ENCODE data around the gene KIAA0319L. TPM values are rescaled to one million over a fixed set of nuclear protein-coding genes. Genes with fewer than 3 reads are reported as not detected.
"Not testable (repeated sequence)": the region's sequence is repeated elsewhere in the genome, so short reads cannot be mapped to it uniquely, and the experiment has no call there.

Gene KIAA0319L
- total RNA-seq, 1 donor from 2014 or later, result 48.6 TPM

DNA sequence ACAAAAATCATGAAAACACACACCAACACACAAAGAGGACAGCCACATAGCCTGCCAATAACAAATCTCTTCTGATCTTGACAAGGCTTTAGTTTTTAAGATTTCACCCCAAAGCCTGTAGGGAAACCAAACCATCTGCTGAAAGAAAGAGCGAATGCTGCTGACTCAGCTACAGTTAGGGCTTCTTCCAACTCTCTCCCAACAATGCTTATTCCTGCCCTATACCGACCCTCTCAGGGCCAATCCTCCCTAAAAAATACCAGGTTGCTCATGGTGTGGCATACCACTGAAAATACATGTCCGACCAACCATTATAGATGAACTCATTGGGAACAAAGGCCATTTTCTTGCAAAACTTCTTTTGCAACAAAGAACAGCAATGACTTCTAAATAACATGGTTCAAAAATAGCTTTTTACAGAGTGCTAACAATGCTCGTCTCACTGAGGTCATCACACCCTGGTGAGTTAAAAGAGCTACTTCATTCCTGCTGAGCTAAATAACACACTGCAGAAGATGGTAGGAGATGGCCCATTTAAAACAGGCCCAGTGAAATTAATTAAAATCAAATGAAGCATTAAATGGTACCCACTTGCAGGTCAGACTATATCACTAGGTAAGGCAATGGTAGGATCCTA lies 86.1 kb downstream of the KIAA0319L start:
- H3K4me1 Mint-ChIP-seq (ENCODE audit: unreplicated experiment), result peaks cover 11% of the 10 kb centered on the region
- no peak overlapping the region for H3K27ac Mint-ChIP-seq
- H3K9me3 Mint-ChIP-seq, result no peaks in the 10 kb centered on the region
- no peak overlapping the region for H3K4me3 Mint-ChIP-seq
- TF ChIP-seq, protein P1, sequence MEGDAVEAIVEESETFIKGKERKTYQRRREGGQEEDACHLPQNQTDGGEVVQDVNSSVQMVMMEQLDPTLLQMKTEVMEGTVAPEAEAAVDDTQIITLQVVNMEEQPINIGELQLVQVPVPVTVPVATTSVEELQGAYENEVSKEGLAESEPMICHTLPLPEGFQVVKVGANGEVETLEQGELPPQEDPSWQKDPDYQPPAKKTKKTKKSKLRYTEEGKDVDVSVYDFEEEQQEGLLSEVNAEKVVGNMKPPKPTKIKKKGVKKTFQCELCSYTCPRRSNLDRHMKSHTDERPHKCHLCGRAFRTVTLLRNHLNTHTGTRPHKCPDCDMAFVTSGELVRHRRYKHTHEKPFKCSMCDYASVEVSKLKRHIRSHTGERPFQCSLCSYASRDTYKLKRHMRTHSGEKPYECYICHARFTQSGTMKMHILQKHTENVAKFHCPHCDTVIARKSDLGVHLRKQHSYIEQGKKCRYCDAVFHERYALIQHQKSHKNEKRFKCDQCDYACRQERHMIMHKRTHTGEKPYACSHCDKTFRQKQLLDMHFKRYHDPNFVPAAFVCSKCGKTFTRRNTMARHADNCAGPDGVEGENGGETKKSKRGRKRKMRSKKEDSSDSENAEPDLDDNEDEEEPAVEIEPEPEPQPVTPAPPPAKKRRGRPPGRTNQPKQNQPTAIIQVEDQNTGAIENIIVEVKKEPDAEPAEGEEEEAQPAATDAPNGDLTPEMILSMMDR (conservative IDR thresholded peaks at IDR 0.05), result no peak
- peaks cover 30% of the 10 kb centered on the region for H3K36me3 Mint-ChIP-seq
- no peak for DNase-seq (ENCODE audit: extremely low spot score, unreplicated experiment)
- no peaks in the 10 kb centered on the region for H3K27me3 Mint-ChIP-seq

DNA sequence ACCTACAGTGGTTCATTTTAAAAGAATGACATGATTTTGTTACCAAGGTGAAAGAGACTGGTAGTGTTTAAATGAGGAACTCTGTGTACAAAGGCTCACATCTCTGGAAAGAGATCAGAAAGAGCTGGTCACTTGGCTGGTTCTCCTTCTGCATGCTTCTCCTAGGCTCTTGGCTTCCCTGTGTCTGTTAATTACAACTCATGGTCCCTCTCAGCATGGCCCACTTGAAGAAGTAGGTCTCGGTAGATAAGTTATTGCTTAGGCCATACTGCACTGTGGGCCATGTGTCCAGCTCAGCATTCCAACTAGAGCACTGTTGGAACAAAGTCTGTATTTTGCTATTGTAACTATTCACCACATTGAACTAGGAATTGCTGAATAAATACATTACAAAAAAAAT lies 91.1 kb downstream of the KIAA0319L start:
- H3K27me3 Mint-ChIP-seq, result no peaks in the 10 kb centered on the region
- TF ChIP-seq, protein P1 (conservative IDR thresholded peaks at IDR 0.05), result no peak
- no peak overlapping the region for H3K27ac Mint-ChIP-seq
- peaks cover 6% of the 10 kb centered on the region for H3K9me3 Mint-ChIP-seq
- H3K36me3 Mint-ChIP-seq, result peaks cover 56% of the 10 kb centered on the region
- no peak overlapping the region for H3K4me3 Mint-ChIP-seq
- peaks cover 4% of the 10 kb centered on the region for H3K4me1 Mint-ChIP-seq (ENCODE audit: unreplicated experiment)
- DNase-seq (ENCODE audit: extremely low spot score, unreplicated experiment), result no peak

DNA sequence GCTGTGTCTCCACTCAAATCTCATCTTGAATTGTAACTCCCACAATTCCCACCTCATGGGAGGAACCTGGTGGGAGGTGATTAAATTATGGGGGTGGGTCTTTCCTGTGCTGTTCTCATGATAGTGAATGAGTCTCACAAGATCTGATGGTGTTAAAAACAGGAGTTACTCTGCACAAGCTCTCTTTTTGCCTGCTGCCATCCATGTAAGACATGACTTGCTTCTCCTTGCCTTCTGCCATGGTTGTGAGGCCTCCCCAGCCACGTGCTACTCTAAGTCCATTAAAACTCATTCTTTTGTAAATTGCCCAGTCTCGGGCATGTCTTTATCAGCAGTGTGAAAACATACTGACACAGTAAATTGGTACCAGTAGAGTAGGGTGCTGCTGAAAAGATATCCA lies 93.5 kb downstream of the KIAA0319L start:
- H3K36me3 Mint-ChIP-seq, result peaks cover 45% of the 10 kb centered on the region
- not testable (repeated sequence) for H3K4me3 Mint-ChIP-seq; H3K27ac Mint-ChIP-seq; H3K27me3 Mint-ChIP-seq; H3K4me1 Mint-ChIP-seq (ENCODE audit: unreplicated experiment); DNase-seq (ENCODE audit: extremely low spot score, unreplicated experiment); H3K9me3 Mint-ChIP-seq

DNA sequence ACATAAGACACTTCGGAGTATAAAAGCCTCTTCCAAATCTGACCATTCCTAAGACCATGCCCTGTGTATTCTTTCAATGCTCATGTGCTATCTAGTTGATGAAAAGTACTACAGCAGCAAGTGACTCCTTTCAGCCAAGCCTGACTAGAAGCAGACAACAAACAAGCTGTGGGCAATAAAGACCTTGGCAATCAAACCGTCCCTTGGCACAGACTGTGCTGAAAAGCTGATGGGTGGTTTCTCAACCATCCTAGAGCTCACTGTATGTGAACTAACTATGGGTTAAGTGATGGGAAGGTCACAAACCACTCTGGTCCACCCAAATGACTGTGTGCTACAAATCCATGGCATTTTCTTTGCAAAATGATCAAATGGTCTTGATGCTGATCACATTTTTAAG lies 94.0 kb downstream of the KIAA0319L start:
- Mint-ChIP-seq H3K4me1 (ENCODE audit: unreplicated experiment) (peaks cover 4% of the 10 kb centered on the region), H3K4me3 (no peak overlapping the region), H3K27ac (no peak overlapping the region), H3K36me3 (peaks cover 40% of the 10 kb centered on the region), H3K9me3 (peaks cover 6% of the 10 kb centered on the region), H3K27me3 (no peaks in the 10 kb centered on the region)
- no peak for DNase-seq (ENCODE audit: extremely low spot score, unreplicated experiment)
- TF ChIP-seq, protein P1 (conservative IDR thresholded peaks at IDR 0.05), result no peak

DNA sequence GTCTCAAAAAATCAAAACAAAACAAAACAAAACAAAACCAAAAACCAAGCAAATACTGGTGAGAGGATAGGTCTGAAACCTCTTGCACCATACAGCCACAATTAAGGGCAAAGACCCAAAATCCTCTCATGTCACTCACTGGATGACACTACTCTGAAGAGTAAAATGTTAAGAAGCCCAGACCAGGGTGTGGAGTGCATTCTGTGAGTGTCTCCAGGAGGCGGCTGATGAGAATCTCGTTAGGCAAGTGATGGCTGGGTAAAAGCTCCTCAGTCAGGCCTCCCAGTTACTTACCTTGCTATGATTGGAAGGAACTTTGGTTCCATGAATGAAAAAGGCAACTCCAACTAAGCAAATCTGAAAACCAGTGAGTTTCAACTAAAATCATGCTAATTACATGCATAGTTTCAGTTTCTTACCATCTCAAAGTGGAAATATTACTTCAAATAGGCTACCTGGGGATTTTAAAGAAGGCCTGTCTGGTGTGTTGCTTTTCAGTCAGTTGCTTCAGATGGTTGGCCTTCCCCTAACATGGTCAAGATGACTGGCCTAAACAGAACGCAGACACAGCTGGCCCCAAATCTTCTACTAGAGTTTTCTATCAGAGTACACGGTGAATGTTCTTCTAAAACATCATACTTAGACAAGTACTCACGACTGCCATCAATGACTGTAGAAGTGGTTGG lies 95.1 kb downstream of the KIAA0319L start:
- Mint-ChIP-seq H3K4me3 (no peak overlapping the region), H3K4me1 (ENCODE audit: unreplicated experiment) (peaks cover 4% of the 10 kb centered on the region), H3K9me3 (peaks cover 6% of the 10 kb centered on the region), H3K27me3 (no peaks in the 10 kb centered on the region), H3K36me3 (peaks cover 37% of the 10 kb centered on the region), H3K27ac (no peak overlapping the region)
- TF ChIP-seq, protein P1 (conservative IDR thresholded peaks at IDR 0.05), result no peak
- no peak for DNase-seq (ENCODE audit: extremely low spot score, unreplicated experiment)

DNA sequence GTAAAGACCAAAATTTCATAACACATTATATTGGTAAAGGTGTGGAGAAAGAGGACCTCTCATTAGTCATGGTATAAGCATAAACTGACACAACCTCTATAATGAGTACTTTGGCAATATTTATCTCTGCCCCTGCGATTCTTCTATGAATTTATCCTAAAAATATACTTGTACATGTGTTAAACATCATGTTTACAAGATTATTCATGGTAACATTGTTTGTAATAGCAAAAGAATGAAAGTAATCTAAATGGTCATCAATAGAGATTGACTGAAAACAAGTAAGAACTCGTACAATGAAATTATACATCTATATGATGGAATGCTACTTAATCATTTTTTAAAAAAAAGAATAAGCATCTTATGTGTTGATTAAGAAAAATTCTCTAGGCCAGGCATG lies 96.4 kb downstream of the KIAA0319L start:
- Mint-ChIP-seq H3K4me1 (ENCODE audit: unreplicated experiment) (peaks cover 4% of the 10 kb centered on the region), H3K36me3 (peaks cover 34% of the 10 kb centered on the region), H3K9me3 (peaks cover 6% of the 10 kb centered on the region), H3K4me3 (no peak overlapping the region), H3K27me3 (no peaks in the 10 kb centered on the region), H3K27ac (no peak overlapping the region)
- TF ChIP-seq, protein P1 (conservative IDR thresholded peaks at IDR 0.05), result no peak
- DNase-seq (ENCODE audit: extremely low spot score, unreplicated experiment), result no peak
